Measurements from ENCODE around the gene IGF2BP3.

GRCh38 chr7:23284871-23285270 is 185.4 kb downstream of the IGF2BP3 start:
- TF ChIP-seq CTCF (IDR thresholded peaks at IDR 0.05) (no peak), EP300 (IDR thresholded peaks at IDR 0.05) (no peak)

All from gastroesophageal sphincter (tissue), 3 donors.